K562 (cell line): ENCODE results near the gene ETNK1.

ENCODE experiments used
- NONO ChIP-seq, 2 experiments: fragments of 200-400 bp in 1 of 2; fragments of 450-650 bp in 1 of 2; formaldehyde crosslinking in 1 of 2; IDR thresholded peaks; 2 replicates each; pipeline ENCODE4 v1.6.1; 2017; ENCODE audit warnings: low read depth in 2 of 2, mild to moderate bottlenecking in 2 of 2, moderate library complexity in 2 of 2, low read length in 1 of 2
- POLR2A ChIP-seq: fragments of 450-650 bp; conservative IDR thresholded peaks from 2 replicates; pipeline ENCODE4 v1.6.1; 2016
- POLR2G ChIP-seq: fragments of 200-400 bp; formaldehyde crosslinking; IDR thresholded peaks from 2 replicates; pipeline ENCODE4 v1.6.1; 2017; ENCODE audit warnings: low read depth, mild to moderate bottlenecking, antibody characterized with exemption, low read length, moderate library complexity
- SAFB2 ChIP-seq: fragments of 200-400 bp; formaldehyde crosslinking; IDR thresholded peaks from 2 replicates; pipeline ENCODE4 v1.6.1; 2018; ENCODE audit warnings: borderline replicate concordance, low read length, low read depth, moderate library complexity; ENCODE audit not compliant: severe bottlenecking
- TAF9B ChIP-seq: fragments of 450-650 bp; IDR thresholded peaks from 2 replicates; pipeline ENCODE4 v1.6.1; 2018; ENCODE audit warnings: mild to moderate bottlenecking; ENCODE audit not compliant: partially characterized antibody

- TF ChIP-seq POLR2A = no peak
- no peak for TF ChIP-seq TAF9B
- no peak for TF ChIP-seq NONO (IDR thresholded peaks at IDR 0.05; ENCODE audit: low read depth in 2 of 2, low read length in 1 of 2)
- no peak for TF ChIP-seq POLR2G
- TF ChIP-seq SAFB2 = no peak
Measured at GRCh38 chr12:22702690-22703089, 77.7 kb downstream of the ETNK1 start.
